OCI-LY3 (cell line): Measurements from ENCODE around the gene INSC.
A peak's percentile ranks its signal among the peaks of the same experiment; 100 is the strongest.

Experiments used
- H2AFZ ChIP-seq: fragments of 200-600, 300-600 bp; shearing (Covaris generic); 2 replicates; pipeline ENCODE4 v1.6.0; 2014; ENCODE audit warnings: antibody characterized with exemption, low read depth, low read length
- H3K27ac ChIP-seq: fragments of 200-600, 300-600 bp; sonication (generic); 2 replicates; pipeline ENCODE4 v1.5.1; 2014; ENCODE audit warnings: mild to moderate bottlenecking, low read length, moderate library complexity, mixed read lengths
- H3K27me3 ChIP-seq: fragments of 200-600, 300-600 bp; sonication (generic); 2 replicates; pipeline ENCODE4 v1.6.1; 2014; ENCODE audit warnings: low read depth, low read length, mixed read lengths
- H3K36me3 ChIP-seq: fragments of 200-600, 300-600 bp; sonication (generic); replicated peaks from 2 replicates; pipeline ENCODE3; 2014; ENCODE audit warnings: low read depth, low read length, mixed read lengths
- H3K4me1 ChIP-seq: fragments of 300-600, 200-600 bp; sonication (generic); 2 replicates; pipeline ENCODE4 v1.6.1; 2014; ENCODE audit warnings: low read length, mixed read lengths
- H3K4me2 ChIP-seq: fragments of 200-600, 300-600 bp; sonication (generic); 2 replicates; pipeline ENCODE4 v1.6.1; 2014; ENCODE audit warnings: low read length, mixed read lengths
- H3K4me3 ChIP-seq: fragments of 300-600, 200-600 bp; sonication (generic); 2 replicates; pipeline ENCODE4 v1.5.1; 2014; ENCODE audit warnings: antibody characterized with exemption, mild to moderate bottlenecking, low read length, moderate library complexity
- H3K79me2 ChIP-seq: fragments of 300-600, 200-600 bp; shearing (Covaris generic); 2 replicates; pipeline ENCODE4 v1.6.1; 2014; ENCODE audit warnings: mild to moderate bottlenecking, low read length, mixed read lengths
- H3K9ac ChIP-seq: fragments of 300-600, 200-600 bp; shearing (Covaris generic); 2 replicates; pipeline ENCODE4 v1.6.0; 2014; ENCODE audit warnings: mild to moderate bottlenecking, low read length, moderate library complexity
- H3K9me3 ChIP-seq: fragments of 200-600, 300-600 bp; shearing (Covaris generic); 2 replicates; pipeline ENCODE4 v1.6.1; 2014; ENCODE audit warnings: low read length, mixed read lengths; ENCODE audit not compliant: insufficient read depth
- H4K20me1 ChIP-seq: fragments of 200-600, 300-600 bp; sonication (generic); 2 replicates; pipeline ENCODE4 v1.6.1; 2016; ENCODE audit warnings: low read length, mixed read lengths; ENCODE audit not compliant: insufficient read depth
- EZH2phosphoT487 ChIP-seq: fragments of 200-600 bp; shearing (Covaris generic); IDR thresholded peaks from 2 replicates; pipeline ENCODE4 v1.6.1; 2018; ENCODE audit warnings: antibody characterized with exemption, mixed run types, low read depth
- TF ChIP-seq, protein P1 (sequence below): fragments of 200-600, 300-600 bp; sonication (generic); IDR thresholded peaks from 2 replicates; pipeline ENCODE4 v1.5.1; 2014; ENCODE audit warnings: antibody characterized with exemption, low read length, low read depth

The INSC gene

DNA sequence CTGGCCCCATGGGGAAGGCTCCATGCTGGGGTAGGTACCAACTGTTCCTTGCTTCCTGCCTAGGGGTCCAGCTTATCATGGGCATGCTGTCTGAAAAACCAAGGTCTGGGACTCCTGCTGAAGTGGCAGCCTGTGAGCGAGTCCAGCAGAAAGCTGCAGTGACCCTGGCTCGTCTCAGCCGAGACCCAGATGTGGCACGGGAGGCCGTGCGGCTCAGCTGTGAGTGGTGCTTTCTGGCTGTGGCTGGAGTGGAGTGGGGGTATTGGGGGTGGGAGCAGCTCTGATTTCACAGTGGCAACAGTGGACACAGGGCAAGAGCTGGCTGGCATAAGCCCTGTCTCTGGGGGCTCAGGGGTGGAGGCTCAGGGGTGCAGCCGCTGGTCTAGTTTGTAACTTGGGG lies 124.1 kb downstream of the INSC start:
- no peak overlapping the region for H3K9ac ChIP-seq
- no peaks in the 10 kb centered on the region for H3K36me3 ChIP-seq
- no peaks in the 10 kb centered on the region for H4K20me1 ChIP-seq
- no peak overlapping the region for H2AFZ ChIP-seq
- TF ChIP-seq, protein P1, sequence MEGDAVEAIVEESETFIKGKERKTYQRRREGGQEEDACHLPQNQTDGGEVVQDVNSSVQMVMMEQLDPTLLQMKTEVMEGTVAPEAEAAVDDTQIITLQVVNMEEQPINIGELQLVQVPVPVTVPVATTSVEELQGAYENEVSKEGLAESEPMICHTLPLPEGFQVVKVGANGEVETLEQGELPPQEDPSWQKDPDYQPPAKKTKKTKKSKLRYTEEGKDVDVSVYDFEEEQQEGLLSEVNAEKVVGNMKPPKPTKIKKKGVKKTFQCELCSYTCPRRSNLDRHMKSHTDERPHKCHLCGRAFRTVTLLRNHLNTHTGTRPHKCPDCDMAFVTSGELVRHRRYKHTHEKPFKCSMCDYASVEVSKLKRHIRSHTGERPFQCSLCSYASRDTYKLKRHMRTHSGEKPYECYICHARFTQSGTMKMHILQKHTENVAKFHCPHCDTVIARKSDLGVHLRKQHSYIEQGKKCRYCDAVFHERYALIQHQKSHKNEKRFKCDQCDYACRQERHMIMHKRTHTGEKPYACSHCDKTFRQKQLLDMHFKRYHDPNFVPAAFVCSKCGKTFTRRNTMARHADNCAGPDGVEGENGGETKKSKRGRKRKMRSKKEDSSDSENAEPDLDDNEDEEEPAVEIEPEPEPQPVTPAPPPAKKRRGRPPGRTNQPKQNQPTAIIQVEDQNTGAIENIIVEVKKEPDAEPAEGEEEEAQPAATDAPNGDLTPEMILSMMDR, result no peak
- TF ChIP-seq EZH2phosphoT487, result no peak
- H3K27ac ChIP-seq, result no peak overlapping the region
- no peaks in the 10 kb centered on the region for H3K4me1 ChIP-seq
- no peaks in the 10 kb centered on the region for H3K27me3 ChIP-seq
- H3K79me2 ChIP-seq, result no peaks in the 10 kb centered on the region
- no peak overlapping the region for H3K4me3 ChIP-seq
- no peak overlapping the region for H3K4me2 ChIP-seq
- H3K9me3 ChIP-seq, result no peaks in the 10 kb centered on the region

DNA sequence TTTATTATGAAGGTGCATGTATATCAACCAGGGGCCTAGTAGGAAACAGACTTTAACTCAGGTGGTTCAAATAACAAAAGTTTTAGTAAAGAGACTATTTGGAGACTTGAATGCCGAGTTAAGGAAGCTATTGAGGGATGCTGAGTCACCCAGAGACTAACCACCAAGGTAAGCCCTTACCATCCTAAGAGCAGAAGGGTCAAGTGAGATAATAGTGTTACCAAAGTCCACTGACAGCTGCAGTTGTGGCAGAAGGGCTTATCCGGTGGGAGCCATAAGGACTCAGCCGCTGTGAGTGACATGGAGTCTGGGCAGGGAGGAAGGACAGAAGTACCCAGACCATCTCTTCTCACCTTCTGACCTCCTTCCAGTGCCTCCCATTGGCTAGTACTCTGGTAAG lies 134.0 kb downstream of the INSC start:
- H3K9ac ChIP-seq, result no peak overlapping the region
- H3K9me3 ChIP-seq, result no peaks in the 10 kb centered on the region
- H3K4me1 ChIP-seq, result no peaks in the 10 kb centered on the region
- no peak overlapping the region for H3K27ac ChIP-seq
- no peaks in the 10 kb centered on the region for H3K27me3 ChIP-seq
- no peaks in the 10 kb centered on the region for H4K20me1 ChIP-seq
- H3K79me2 ChIP-seq, result no peaks in the 10 kb centered on the region
- no peak overlapping the region for H3K4me3 ChIP-seq
- no peaks in the 10 kb centered on the region for H3K36me3 ChIP-seq
- TF ChIP-seq EZH2phosphoT487, result no peak
- TF ChIP-seq, protein P1, result no peak
- no peak overlapping the region for H3K4me2 ChIP-seq
- H2AFZ ChIP-seq, result no peak overlapping the region

DNA sequence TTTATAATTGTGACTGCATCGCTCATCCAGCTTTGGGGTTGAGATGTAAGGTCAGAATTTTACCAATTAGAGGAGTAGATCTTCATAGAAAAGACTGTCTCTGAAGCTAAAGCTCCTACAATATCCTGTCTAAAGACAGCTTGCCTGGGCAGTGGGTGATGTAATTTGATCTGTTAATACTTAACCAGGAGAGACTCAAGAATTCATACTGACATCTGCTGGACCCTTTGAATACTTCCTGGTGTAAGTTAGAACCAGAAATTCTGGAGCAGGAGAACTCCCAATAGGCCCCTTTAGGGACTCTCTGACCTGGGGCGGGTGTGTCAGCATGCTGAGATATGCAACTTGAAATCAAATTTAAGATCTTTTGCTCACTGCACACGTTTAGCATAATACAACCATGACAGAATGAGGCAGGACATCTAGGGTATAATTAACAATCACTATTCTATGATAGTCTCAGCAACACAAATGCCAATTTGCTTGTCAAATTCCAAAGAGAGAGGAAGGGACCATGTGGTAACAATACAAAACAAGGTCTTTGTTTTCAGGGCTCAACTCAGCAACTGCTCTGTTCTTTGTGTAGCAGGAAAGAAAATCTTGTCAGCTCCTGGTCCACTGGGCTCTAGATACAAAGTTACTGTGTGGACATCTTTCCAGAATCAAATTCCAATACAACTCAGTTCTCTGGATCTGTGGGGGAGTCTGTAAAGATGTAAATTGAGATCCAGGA lies 143.9 kb downstream of the INSC start:
- no peak overlapping the region for H3K4me2 ChIP-seq
- H2AFZ ChIP-seq, result no peak overlapping the region; the same call in 1 of the 2 replicates
- H3K79me2 ChIP-seq, result no peaks in the 10 kb centered on the region
- H3K9ac ChIP-seq, result no peak overlapping the region
- H4K20me1 ChIP-seq, result no peaks in the 10 kb centered on the region
- H3K27me3 ChIP-seq, result 0 out of 2 replicates have a peak, but pooled peaks cover 6% of the 10 kb centered on the region
- no peak overlapping the region for H3K27ac ChIP-seq
- peaks cover 5% of the 10 kb centered on the region; the same call in 1 of the 2 replicates for H3K4me1 ChIP-seq
- TF ChIP-seq, protein P1, result peak; percentile 38
- TF ChIP-seq EZH2phosphoT487, result no peak
- no peaks in the 10 kb centered on the region for H3K36me3 ChIP-seq
- H3K9me3 ChIP-seq, result no peaks in the 10 kb centered on the region
- H3K4me3 ChIP-seq, result no peak overlapping the region

DNA sequence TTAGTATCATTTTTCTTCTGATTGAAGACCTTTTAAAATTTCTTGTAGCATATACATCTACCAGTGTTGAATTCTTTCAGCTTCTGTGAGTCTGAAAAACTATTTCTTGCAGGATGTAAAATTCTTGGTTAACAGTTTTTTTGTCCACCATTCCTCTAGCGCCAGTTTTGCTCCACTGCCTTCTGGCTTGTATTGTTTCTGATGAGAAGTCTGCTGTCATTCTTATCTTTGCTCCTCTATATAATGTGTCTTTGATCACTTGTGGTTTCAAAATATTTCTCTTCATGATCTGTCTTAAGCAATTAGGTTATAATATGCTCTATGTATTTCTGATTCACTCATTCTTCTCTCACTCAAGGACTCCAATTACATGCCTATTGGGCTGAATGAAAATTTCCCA lies 152.3 kb downstream of the INSC start:
- peaks cover 6% of the 10 kb centered on the region; the same call in 1 of the 2 replicates for H3K9me3 ChIP-seq
- no peak overlapping the region for H3K9ac ChIP-seq
- TF ChIP-seq, protein P1, result no peak
- TF ChIP-seq EZH2phosphoT487, result no peak
- H2AFZ ChIP-seq, result no peak overlapping the region
- no peaks in the 10 kb centered on the region for H4K20me1 ChIP-seq
- H3K79me2 ChIP-seq, result no peaks in the 10 kb centered on the region
- H3K4me3 ChIP-seq, result no peak overlapping the region
- H3K4me1 ChIP-seq, result no peaks in the 10 kb centered on the region
- no peaks in the 10 kb centered on the region for H3K36me3 ChIP-seq
- H3K4me2 ChIP-seq, result no peak overlapping the region
- no peak overlapping the region for H3K27ac ChIP-seq
- no peaks in the 10 kb centered on the region for H3K27me3 ChIP-seq
